ENCODE data around the gene ATP1A3.

Gene ATP1A3

DNA sequence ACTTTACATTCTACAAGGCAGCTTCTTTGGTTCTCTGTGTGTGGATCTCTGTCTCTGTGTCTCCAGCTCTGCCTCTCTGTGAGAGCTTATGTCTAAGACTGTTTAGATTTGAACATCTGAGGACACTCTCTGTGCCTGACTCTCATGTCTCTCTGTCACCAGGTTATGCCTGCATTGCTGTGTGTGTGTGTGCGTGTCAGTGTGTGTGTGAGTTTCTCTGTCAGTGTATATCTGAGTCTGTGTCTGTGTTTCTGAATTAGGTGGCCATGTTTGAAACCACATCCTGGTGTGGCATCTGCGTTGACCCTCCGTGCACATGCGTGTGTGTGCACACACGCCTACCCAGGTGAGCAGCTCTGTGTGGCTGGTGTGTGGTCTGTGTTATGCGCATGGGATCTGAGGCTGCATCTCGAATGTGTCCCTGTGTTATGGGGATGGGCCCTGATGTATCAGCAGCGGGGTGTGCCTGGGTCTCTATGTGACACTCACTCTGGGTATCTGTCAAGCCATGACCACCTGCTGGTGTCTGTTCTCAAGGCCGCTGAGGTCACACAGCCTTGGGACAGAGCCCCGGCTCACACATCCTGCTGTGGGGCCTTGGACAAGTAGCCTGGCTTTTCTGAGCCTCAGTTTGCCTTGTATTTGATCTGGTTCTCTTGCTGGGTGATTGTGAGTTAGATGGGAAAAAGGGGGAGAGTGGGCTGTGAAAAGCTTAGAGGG is 6.7 kb downstream of the ATP1A3 start:
- no peak for DNase-seq (ENCODE audit: low read depth in 2 of 2)

DNA sequence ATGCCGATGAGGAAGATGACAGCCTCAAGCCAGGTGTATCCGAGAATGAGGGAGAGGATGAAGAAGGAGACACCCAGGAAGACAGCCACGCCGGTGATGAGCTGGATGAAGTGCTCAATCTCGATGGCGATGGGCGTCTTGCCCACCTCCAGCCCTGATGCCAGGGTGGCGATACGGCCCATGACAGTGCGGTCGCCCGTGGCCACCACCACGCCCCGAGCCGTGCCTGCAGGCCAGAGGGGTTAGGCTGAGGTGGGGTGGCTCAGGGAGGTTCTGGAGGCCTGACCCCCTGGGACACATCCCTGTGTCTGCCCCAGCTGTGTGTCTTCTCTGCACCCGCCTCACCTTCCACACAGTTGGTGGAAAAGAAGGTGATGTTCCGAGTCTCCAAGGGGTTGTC is 9.1 kb downstream of the ATP1A3 start:
- no peak for DNase-seq (ENCODE audit: low read depth in 2 of 2)

DNA sequence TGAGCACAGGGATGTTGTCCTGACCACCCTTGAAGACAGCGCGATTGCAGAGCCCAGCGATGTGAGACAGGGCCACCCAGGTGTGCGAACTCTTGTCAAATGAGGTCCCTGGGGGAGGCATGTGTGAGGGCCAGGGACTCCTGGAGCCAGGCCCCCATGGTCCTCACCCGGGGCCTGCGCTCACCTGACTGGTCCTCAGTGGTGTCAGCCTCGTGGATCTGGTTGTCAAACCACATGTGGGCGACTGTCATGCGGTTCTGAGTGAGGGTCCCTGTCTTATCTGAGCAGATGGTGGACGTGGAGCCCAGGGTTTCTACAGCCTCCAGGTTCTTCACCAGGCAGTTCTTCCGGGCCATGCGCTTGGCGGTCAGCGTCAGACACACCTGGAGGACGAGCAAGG is 12.3 kb downstream of the ATP1A3 start:
- no peak for DNase-seq (ENCODE audit: low read depth in 2 of 2)

DNA sequence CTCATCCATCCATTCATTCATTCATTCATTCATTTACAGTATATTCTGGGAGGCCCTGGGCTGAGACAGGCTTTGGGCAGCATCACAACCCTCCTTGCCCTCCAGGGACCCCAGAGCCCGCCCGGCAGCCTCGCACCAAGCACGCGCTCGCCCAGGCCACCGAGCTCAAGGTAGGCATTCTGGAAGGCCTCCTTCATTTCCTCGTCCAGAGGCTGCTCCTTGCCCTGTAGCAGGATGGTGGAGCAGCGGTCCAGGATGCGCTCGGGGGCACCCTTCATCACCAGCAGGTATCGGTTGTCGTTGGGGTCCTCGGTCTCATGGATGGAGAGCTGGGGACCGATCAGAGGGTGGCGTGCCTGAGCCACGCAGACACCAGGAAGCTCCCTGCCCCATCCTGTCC is 15.6 kb downstream of the ATP1A3 start:
- no peak for DNase-seq (ENCODE audit: low read depth in 2 of 2)

DNA sequence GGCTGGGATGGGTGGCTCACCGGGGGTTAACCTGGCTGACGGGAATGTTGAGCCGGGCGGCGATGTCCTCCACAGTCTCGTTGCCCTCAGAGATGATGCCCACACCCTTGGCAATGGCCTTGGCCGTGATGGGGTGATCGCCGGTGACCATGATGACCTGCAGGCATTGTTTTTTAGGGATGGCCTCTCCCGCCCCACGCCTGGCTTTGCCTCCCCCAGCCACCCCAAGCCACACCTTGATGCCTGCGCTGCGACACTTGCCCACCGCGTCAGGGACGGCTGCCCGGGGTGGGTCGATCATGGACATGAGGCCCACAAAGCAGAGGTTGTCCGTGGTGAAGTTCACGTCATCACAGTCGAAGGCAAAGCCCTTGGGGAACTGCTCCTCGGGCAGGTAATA is 16.1 kb downstream of the ATP1A3 start:
- no peak for DNase-seq (ENCODE audit: low read depth in 2 of 2)

DNA sequence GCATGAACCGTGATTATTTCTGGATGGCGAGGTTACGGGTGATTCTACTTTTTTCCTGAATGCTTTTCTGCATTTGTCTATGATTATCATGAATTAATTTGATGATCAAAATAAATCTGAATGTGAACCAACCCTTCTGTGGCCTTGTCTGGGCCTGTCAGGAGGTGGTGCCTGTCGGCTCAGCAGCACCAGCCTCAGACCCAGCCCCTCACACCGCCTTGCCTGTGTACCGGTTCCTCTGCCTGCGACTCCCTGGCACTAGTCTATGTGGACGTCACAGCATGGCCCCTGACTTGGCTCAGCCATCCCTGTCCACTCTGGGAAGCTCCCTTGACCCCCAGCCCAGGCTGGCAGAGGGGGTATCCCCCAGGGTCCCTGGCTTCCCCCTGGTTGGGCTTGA is 19.4 kb downstream of the ATP1A3 start:
- no peak for DNase-seq (ENCODE audit: low read depth in 2 of 2)

DNA sequence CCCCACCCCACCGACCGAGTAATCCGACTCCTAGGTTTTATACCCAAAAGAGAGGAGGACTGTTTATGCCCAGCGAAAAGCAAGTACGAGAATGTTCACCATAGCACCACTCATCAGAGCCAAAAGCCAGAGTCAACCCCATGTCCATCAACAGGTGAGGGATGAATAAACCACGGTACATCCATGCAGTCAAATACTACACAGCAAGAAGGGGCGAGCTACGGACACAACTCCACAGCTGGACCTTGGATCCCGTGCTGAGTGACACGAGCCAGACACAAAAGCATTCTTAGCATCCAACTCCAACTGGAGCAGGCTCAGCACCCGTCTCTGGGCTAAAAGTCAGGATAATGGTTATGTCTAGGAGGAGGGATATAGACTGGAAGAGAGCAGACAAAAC is 22.7 kb downstream of the ATP1A3 start:
- no peak for DNase-seq (ENCODE audit: low read depth in 2 of 2)

DNA sequence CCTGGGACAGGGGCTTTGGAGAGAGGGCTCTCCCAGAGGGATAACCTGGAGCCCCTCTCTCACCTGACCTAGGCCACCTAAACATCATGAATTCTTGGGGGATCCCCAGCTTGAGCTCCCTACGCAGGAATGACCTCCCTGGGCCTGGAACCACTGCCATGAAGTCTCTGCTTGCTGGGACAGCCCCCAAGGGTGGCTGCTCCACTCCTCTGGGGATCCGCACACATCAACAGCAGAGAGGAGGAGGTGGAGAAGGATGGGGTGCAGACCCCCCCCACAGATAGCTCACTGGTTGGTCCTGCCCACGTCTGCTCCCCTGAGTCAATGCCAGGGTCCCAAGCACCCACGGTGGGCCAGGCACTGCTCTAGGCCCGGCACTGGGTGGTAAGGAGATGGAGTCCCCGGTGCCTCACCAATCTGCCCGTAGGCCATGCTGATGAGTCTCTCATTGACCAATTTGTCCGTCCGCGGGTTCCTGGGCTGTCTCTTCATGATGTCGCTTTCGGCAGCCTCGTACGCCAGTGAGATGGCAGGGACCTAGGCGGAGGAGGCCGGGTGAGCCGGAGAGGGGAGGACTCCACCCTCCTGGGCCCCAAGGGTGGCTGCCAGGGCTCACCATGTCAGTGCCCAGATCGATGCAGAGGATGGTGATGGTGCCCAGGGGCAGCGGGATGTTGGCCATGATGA is 24.1 kb downstream of the ATP1A3 start:
- DNase-seq (ENCODE audit: low read depth in 2 of 2) = no peak

DNA sequence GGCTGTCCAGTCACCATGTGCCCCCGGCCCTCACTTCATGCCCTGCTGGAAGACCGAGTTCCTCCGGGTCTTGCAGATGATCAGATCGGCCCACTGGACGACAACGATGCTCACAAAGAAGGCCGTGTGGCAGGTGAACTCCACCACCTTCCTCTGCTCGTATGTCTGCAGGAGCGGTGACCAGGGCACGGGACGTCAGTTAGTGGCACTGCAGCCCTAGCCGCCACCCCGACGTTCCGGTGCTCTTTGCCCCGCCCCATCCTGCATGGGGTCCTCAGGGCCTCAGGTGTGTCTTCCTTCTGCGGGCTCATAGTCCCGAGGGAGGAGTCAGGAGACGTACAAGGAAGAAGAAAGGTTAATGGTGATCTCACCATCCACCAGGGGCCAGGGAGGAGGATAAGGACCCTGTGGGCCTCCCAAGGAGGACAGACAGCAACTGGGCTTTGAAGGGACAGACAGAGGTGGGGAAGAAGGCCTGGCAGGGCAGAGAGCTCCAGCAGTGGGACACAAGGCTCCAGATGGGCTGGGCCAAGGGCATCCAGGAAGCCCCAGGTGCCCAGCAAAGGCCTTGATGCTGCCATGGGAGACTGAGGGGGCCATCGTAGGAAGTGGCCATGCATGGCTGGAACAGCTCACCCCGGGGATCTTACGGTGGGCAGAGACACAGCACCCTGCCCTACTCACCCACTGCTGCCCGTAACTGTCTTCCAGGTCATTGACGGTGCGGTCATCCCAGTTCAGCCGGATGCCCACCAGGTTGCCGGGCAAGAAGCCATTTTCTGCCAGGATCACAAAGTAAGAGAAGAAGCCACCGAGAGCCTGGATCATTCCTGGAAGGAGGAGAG is 25.1 kb downstream of the ATP1A3 start:
- no peak for DNase-seq (ENCODE audit: low read depth in 2 of 2)

DNA sequence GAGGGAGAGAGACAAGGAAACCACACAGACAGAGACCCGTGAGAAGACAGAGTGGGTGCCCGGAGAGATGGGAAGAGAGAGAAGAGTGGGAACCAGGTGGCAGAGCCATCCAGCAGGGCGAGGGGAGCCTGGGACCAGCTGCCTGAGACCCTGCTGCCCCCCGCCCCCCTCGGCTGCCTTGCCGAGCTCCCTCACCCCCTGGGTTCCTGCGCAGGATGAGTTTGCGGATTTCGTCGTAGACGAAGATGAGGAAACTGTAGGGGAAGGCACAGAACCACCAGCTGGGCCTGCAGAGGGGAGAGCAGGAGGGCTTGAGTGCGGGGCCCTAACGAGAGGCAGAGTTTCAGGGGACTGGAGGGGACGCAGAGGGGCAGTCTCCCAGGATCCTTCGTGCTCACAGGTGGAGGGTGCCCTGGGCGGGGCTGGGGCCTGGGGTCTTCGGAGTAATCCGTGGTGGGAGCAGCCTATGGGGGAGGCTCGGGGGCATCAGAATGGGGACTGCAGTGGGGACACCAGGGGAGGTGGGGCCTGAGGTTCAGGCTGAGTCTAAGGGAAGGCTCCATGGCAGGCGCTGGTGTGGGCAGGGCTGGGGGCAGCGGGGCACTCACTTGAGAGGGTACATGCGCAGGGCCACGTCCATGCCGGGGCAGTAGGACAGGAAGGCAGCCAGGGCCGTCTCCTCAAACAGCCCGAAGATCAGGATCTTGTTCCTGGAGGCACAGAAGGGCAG is 26.8 kb downstream of the ATP1A3 start:
- DNase-seq (ENCODE audit: low read depth in 2 of 2) = no peak

DNA sequence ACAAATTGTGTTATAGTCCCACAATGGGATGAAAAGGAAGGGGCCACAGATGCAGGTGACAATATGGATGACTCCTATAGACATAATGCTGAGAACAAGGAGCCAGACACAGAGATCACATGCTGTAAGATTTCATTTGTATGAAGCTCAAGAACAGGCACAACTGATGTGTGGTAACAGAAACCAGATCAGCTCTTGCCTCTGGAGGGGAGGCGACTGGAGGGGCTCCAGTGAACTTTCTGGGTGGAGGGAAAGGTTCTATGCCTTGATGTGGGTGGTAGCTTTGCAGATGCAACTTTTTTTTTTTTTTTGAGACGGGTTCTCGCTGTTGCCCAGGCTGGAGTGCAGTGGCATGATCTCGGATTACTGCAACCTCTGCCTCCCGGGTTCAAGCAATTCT is 28.9 kb downstream of the ATP1A3 start:
- DNase-seq (ENCODE audit: low read depth in 2 of 2) = no peak

DNA sequence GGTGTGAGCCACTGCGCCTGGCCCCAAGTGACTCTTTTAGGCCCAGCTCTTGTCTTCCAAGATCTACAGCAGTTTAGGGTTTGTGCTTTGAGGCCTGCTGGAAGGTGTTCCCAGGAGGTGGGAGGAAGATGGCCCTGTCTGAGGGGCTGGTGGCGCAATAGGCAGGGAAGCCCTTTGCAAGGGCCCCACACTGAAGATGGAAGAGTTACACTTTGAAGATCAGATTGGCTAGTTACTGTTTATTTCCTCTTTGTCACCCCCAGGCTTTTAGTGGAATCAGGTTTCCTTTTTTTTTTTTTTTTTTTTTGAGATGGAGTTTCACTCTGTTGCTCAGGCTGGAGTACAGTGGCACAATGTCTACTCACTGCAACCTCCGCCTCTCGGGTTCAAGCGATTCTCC is 33.1 kb downstream of the ATP1A3 start:
- no peak for DNase-seq (ENCODE audit: low read depth in 2 of 2)

DNA sequence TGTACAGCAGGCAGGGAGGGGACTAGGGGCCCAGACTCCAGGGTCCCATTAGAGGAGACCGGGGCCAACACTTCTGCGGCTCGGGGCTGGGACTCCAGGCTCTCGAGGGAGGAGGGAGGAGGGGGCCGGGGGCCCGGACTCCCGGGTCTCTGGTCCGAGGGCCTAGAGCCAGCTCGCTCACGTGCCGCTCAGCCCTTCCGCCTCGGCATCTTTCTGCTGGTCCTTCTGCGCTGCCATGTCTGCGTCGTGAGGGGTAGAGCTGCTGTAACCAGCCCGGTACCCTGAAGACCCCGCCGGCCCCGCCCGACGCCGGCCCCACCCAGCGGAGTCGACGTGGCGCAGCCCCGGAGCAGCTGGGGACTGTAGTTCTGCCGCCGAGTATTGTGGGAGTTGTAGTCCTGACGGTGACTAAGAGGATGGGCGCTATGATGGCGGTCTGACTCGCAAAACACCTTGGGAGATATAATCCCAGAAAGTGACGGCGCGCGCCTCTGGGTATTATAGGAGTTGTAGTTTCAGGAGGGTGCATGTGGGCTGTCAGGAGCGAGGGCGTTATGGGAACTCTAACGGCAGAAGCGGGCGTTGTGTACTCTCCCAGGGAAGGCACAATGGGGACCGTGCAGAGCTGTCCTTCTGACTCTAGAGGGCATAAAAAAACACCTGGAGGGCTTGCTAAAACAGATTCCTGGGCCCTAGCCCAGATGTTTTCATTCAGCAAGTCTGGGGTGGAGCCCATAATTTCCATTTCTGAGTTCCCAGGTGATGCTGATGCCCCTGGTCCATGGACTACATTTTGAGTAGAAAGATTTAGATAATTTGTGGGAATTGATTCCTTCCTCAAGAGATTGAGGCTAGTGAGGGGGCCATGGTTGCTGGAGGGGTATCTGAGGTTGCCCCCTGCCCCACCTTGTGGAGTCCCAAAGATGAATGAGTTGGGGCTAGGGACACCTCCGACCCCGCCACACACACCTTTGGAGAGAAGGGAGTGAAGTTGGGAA is 34.7 kb downstream of the ATP1A3 start, which contains the start of gene RABAC1:
TSS of gene RABAC1 (minus strand) at position 266 of the 998 bp plus-strand sequence. CDS start at position 237, 29 bp downstream.
- DNase-seq (ENCODE audit: low read depth in 2 of 2) = peak; percentile 60 to 73

DNA sequence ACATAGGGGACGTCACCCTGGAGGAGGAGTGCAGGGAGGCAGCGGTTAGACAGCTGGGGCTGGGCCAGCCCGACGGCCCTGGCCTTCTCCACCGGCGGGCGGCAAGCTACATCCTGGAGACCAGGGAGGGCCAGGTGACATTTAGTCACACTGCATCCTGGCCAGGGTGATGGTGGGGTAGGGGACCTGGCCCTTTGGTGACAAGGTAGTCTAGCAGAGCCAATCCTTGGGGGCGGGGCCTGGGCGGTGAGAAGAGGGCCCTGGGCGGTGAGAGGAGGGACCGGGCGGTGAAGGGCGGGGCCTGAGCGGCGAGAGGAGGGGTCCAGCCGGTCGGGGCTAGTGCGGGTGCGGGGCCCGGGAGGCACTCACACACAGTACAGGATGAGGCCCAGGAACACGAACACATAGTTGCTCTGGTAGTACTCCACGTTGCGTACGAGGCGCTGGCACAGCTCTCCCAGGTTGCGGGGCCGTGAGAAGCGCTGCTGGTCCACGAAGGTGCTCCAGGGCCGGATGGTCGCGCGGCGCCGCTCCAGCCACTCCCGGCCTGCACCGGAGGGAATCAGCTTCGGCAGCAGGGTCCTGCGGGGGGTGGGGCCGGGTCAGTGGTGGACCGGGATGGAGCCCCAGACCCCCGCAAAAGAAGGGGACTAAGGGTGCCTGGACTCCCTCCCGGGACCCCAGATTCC is 35.5 kb downstream of the ATP1A3 start:
- peak; percentile 47 to 82 for DNase-seq (ENCODE audit: low read depth in 2 of 2)

DNA sequence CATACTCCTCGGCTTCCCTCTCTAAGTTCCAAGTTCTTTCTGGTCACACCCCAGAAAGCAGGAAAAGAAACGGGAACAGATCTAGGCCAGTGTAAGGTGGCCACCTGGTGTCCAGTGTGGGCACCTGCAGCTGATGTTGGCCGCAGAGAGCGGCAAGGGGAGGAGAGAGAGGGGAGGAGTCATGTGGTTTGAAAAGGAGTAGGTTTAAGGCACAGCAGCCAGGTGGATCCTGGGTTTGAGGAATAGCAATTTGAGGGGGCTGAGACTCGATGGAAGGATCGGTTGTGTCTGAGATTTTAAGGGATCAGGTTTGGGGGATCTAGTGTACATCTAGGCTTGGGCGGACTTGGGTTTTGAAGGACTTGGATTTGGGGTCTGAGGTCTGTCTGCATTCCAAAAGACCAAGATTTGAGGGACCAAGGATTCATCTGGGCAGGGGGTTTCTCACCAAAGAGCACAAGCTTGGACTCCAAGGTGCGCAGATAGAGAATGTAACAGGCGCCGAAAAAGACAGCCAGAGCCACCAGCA is 36.1 kb downstream of the ATP1A3 start:
- no peak for DNase-seq (ENCODE audit: low read depth in 2 of 2)

DNA sequence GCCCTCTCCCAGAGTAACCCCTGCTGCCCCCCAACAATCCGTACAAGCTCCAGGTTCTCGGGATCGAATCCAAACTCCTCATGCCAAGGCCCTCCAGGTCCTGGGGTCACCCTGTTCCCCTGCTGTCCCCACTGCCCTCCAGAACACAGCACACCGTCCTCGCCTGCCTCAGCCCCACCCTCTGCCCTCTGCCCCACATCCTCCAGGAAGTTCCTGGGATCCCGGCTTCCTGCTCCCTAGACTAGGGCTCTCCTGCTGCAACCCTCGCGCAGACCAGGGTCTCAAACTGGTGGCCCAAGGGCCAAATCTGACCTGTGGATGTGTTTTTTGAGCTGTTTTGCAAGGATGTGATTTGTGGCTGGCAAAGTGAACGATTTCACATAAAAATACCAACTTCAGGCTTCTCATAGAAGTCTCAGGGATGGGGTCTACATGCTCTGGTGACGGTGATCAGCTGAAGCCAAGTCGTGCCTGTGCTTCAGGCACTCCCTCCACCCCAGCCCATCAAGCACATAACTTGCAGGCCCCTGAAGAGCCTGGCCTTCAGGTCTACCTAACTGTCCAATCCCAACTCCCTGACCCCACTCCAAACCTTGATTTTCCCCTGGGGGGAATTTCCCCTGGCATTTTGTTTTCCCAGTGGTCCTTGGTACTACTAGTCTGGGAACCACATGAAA is 36.7 kb downstream of the ATP1A3 start:
- DNase-seq (ENCODE audit: low read depth in 2 of 2) = no peak

DNA sequence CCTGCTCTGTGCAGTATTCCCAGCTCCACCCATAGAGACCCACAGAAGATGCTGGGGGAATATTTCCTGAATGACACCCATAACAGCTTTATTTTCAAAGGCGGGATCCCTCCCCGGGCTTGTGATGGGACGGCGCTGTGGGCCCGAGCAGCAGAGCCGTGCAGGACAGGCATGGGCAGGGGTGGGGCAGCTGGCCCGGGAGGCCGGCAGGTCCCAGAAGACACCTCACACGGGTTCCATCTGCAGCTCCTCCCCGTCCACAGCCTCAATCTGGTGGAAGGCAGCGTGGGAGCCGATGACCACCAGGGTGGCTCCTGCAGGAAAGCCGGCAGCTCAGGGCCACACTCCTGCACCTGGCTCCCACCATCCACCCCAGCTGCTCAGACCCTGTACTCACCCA is 37.4 kb downstream of the ATP1A3 start:
- DNase-seq (ENCODE audit: low read depth in 2 of 2) = no peak

DNA sequence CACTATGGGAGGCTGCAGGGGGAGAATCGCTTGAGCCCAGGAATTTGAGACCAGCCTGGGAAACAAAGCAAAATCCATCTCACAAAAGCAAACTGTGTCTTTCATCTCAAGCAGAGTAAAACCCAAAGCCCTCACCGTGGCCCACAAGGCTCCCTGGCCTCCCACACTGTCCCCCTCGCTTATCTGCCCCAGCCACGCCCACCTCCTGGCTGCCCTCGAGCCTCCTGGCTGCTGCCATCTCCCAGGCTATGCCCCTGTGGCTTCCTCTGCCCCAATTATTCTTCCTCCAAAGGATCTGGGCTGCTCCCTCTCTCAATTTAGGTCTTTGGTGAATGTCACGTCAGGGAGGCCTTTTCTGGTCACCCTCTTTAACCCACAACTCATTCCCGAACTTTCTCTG is 38.5 kb downstream of the ATP1A3 start:
- DNase-seq (ENCODE audit: low read depth in 2 of 2) = no peak

DNA sequence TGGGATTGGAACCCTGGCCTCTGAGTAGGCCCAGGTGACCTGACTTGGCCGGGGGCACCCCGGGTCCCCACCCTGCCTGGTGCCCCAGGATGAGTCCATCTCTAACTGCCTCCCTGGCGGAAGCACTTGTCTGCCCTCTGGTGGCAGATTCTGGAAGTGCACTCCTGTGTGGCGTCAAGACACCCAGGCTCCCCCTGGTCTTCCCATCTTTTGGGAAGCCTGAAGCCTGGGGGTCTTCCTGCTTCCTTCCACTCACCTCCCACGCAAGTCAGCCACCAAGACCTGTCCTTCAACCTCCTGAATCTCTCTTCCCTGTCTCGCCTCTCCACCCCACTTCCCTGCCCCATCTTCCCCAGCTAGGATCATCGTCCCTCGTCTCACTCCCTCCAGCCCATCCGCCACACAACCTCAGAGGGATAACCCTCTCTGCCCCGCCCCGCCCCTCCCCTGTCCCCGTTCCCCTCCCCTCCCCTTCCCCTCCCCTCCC is 42.3 kb downstream of the ATP1A3 start:
- peak; percentile 79 to 93 for DNase-seq (ENCODE audit: low read depth in 2 of 2)

All from stimulated activated CD4-positive, alpha-beta T cell treated with anti-CD3 and anti-CD28 coated beads, Interleukin-1b, Interleukin-23, amount 100 ng/mL, for 1 hour (primary cell).